Measurements from ENCODE around the gene GBP4. TPM values are rescaled to one million over a fixed set of nuclear protein-coding genes. Genes with fewer than 3 reads are reported as not detected.

The GBP4 gene
- total and polyA plus RNA-seq, 9 of the 15 experiments (the other 6 are each of a cell fraction or from before 2014, with no cell fraction given): 0.04 to 0.40 (median 0.11) TPM

DNA sequence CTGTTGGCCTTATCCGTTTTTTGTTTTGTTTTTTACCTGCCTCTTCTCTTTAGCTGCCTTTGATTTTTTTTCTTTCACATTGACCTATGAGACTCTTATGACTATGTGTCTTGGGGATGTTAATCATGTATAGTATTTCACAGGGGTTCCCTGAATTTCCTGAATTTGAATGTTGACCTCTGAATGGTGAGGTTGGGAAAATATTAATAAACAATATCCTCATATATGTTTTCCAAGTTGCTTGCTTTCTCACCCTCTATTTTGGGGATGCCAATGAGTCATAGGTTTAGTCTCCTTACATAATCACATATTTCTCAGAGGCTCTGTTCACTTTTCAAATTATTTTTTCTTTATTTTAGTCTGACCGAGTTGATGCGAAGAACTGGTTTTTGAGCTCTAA is 44.3 kb upstream of the GBP4 start (continued):
- TF ChIP-seq CREB1 (IDR thresholded peaks at IDR 0.05) (no peak), CREB1 (CRISPR knock-in tag; IDR thresholded peaks at IDR 0.05) (no peak), ZNF384 (IDR thresholded peaks at IDR 0.05; ENCODE audit: low read depth, low read length) (no peak), MGA (IDR thresholded peaks at IDR 0.05) (no peak), RBM39 (optimal IDR thresholded peaks at IDR 0.05; ENCODE audit: low read depth, low read length) (no peak), MTF1 (CRISPR knock-in tag; IDR thresholded peaks at IDR 0.05; ENCODE audit: borderline replicate concordance) (no peak), ZFX (CRISPR knock-in tag; IDR thresholded peaks at IDR 0.05) (no peak), ZNF668 (CRISPR knock-in tag; IDR thresholded peaks at IDR 0.05) (no peak)

Measured in K562 (cell line).